GM12891 (cell line): ENCODE results near the gene KCNMB4.

ENCODE experiments used
- DNase-seq: peaks from one replicate; pipeline ENCODE4 v3.0.0; 2011; ENCODE audit warnings: low spot score; ENCODE audit not compliant: insufficient read length
- FAIRE-seq: peaks from 2 replicates; lab custom pipeline; 2011; peaks lifted over from hg19 to GRCh38; lab: Jason Lieb, UNC
- PAX5 ChIP-seq: IDR thresholded peaks from 2 replicates; pipeline ENCODE4 v1.6.1; 2011; ENCODE audit warnings: low read length, moderate library complexity, mild to moderate bottlenecking; ENCODE audit not compliant: insufficient read depth, severe bottlenecking
- POLR2A ChIP-seq: IDR thresholded peaks from 2 replicates; pipeline ENCODE4 v1.6.1; 2011; ENCODE audit warnings: low read depth, low read length, control low read depth
- POLR2AphosphoS5 ChIP-seq: IDR thresholded peaks from 2 replicates; pipeline ENCODE4 v1.6.1; 2011; ENCODE audit warnings: low read depth, low read length, control low read depth
- POU2F2 ChIP-seq: IDR thresholded peaks from 2 replicates; pipeline ENCODE4 v1.6.1; 2011; ENCODE audit warnings: low read depth, mild to moderate bottlenecking, control low read depth, low read length, moderate library complexity
- SPI1 ChIP-seq: IDR thresholded peaks from 2 replicates; pipeline ENCODE4 v1.6.1; 2011; ENCODE audit warnings: low read depth, low read length, control low read depth
- TAF1 ChIP-seq: IDR thresholded peaks from 2 replicates; pipeline ENCODE4 v1.6.1; 2011; ENCODE audit warnings: low read depth, low read length, control low read depth

The KCNMB4 gene

GRCh38 chr12:70338531-70338930 is 27.6 kb upstream of the KCNMB4 start:
- FAIRE-seq (no peak), DNase-seq (no peak)
- TF ChIP-seq SPI1 (no peak), TAF1 (no peak), PAX5 (no peak), POLR2AphosphoS5 (no peak), POLR2A (no peak), POU2F2 (no peak)

GRCh38 chr12:70351076-70351475 is 15.0 kb upstream of the KCNMB4 start:
- DNase-seq (no peak), FAIRE-seq (no peak)
- TF ChIP-seq POU2F2 (no peak), SPI1 (no peak), TAF1 (no peak), PAX5 (no peak), POLR2A (no peak), POLR2AphosphoS5 (no peak)

- DNase-seq (no peak), FAIRE-seq (no peak)
- TF ChIP-seq SPI1, result peak; percentile 44; the same call in 1 of the 2 replicates
- no peak for TF ChIP-seq PAX5
Measured at GRCh38 chr12:70353780-70354660, 12.1 kb upstream of the KCNMB4 start.

GRCh38 chr12:70354787-70355186 is 11.3 kb upstream of the KCNMB4 start:
- TF ChIP-seq POLR2A, result no peak
- TF ChIP-seq POU2F2, result no peak
- TF ChIP-seq POLR2AphosphoS5, result no peak
- no peak for TF ChIP-seq PAX5
- DNase-seq (no peak), FAIRE-seq (no peak)

GRCh38 chr12:70355972-70356371 is 10.1 kb upstream of the KCNMB4 start:
- TF ChIP-seq POU2F2, result no peak
- TF ChIP-seq PAX5, result no peak
- TF ChIP-seq TAF1, result no peak
- no peak for TF ChIP-seq POLR2AphosphoS5
- TF ChIP-seq POLR2A, result no peak
- no peak for TF ChIP-seq SPI1
- FAIRE-seq (no peak), DNase-seq (no peak)

GRCh38 chr12:70359458-70360197 is 6.5 kb upstream of the KCNMB4 start:
- TF ChIP-seq POLR2AphosphoS5 (no peak), POLR2A (no peak), PAX5 (no peak), TAF1 (no peak), POU2F2 (no peak), SPI1 (no peak)
- FAIRE-seq, result no peak
- DNase-seq, result no peak

- FAIRE-seq, result no peak
- TF ChIP-seq PAX5, result no peak
- TF ChIP-seq POU2F2, result no peak
- TF ChIP-seq POLR2AphosphoS5, result no peak
- no peak for TF ChIP-seq TAF1
- TF ChIP-seq SPI1, result no peak
- DNase-seq, result no peak
Measured at GRCh38 chr12:70360218-70360617, 5.9 kb upstream of the KCNMB4 start.

- FAIRE-seq (no peak), DNase-seq (no peak)
Measured at GRCh38 chr12:70364695-70365397, 1.2 kb upstream of the KCNMB4 start.

GRCh38 chr12:70365398-70365647 is 767 bp upstream of the KCNMB4 start:
- no peak for TF ChIP-seq TAF1
- no peak for TF ChIP-seq POLR2AphosphoS5
- no peak for TF ChIP-seq PAX5
- TF ChIP-seq SPI1, result no peak
- TF ChIP-seq POLR2A, result no peak
- TF ChIP-seq POU2F2, result no peak
- no peak for DNase-seq
- no peak for FAIRE-seq

More at GRCh38 chr12:70364695-70365397, 1.2 kb upstream of the KCNMB4 start:
- TF ChIP-seq POLR2AphosphoS5, result no peak
- no peak for TF ChIP-seq SPI1
- no peak for TF ChIP-seq POLR2A
- no peak for TF ChIP-seq TAF1
- TF ChIP-seq PAX5, result no peak
- TF ChIP-seq POU2F2, result no peak
